Panc1 (cell line): ENCODE data around the gene WWOX. TPM values are rescaled to one million over a fixed set of nuclear protein-coding genes. Genes with fewer than 3 reads are reported as not detected.

Experiments used
- ATAC-seq: fragments of 200-7000 bp; cut with Tn5 transposase; 2 replicates; pipeline ENCODE4 v1.9.1; 2020; ENCODE audit warnings: mild to moderate bottlenecking, moderate library complexity
- BruUV-seq: library from RNA; stranded (reverse); fragments of 400-500 nt; replicated peaks from 2 replicates; lab custom pipeline; 2021; lab: Mats Ljungman, UMichigan
- CTCF ChIA-PET: fragments of 300-600 bp; sonication (Branson Sonifier 250); formaldehyde crosslinking; loops from one replicate; lab custom pipeline; 2022; ENCODE audit warnings: antibody characterized with exemption; lab: Charles Lee
- POLR2A ChIA-PET: fragments of 300-600 bp; sonication (Branson Sonifier 250); formaldehyde crosslinking; loops from one replicate; lab custom pipeline; 2022; ENCODE audit warnings: antibody characterized with exemption; lab: Charles Lee
- DNase-seq: peaks from one replicate; pipeline ENCODE4 v3.0.0-alpha.2; 2010; ENCODE audit warnings: low read depth, low spot score
- H3K27ac ChIP-seq: 2 replicates; pipeline ENCODE4 v1.5.1; 2011; ENCODE audit warnings: mild to moderate bottlenecking, low read length, inconsistent platforms
- H3K27me3 ChIP-seq: fragments of 200-500 bp; sonication (Bioruptor generic); 2 replicates; pipeline ENCODE4 v1.6.0; 2014; ENCODE audit warnings: low read length, inconsistent platforms; ENCODE audit not compliant: control insufficient read depth, insufficient read depth
- H3K36me3 ChIP-seq: fragments of 200-500 bp; sonication (Bioruptor generic); 2 replicates; pipeline ENCODE4 v1.5.1; 2014; ENCODE audit warnings: inconsistent platforms, mild to moderate bottlenecking, low read length, moderate library complexity; ENCODE audit not compliant: control insufficient read depth, insufficient read depth
- H3K4me1 ChIP-seq: 2 replicates; pipeline ENCODE4 v1.5.1; 2011; ENCODE audit warnings: inconsistent platforms, mild to moderate bottlenecking, low read length, moderate library complexity; ENCODE audit not compliant: control insufficient read depth, insufficient read depth
- H3K4me3 ChIP-seq, 2 experiments: 2 replicates each; pipeline ENCODE4 v1.5.1; 2011 to 2012; ENCODE audit warnings: low read depth in 2 of 2, low read length in 2 of 2, mild to moderate bottlenecking in 2 of 2, inconsistent platforms in 1 of 2, moderate library complexity in 1 of 2
- H3K9me3 ChIP-seq: fragments of 200-500 bp; sonication (Bioruptor generic); 2 replicates; pipeline ENCODE4 v1.5.1; 2014; ENCODE audit warnings: low read depth, mild to moderate bottlenecking, inconsistent platforms, low read length, moderate library complexity; ENCODE audit not compliant: control insufficient read depth, insufficient read depth
- CTCF ChIP-seq: fragments of 450-650 bp; IDR thresholded peaks from 2 replicates; pipeline ENCODE4 v1.5.1; 2017; ENCODE audit warnings: mild to moderate bottlenecking
- POLR2AphosphoS5 ChIP-seq: IDR thresholded peaks from 2 replicates; pipeline ENCODE4 v1.6.1; 2012; ENCODE audit warnings: mild to moderate bottlenecking, low read depth, low read length, moderate library complexity
- REST ChIP-seq, 2 experiments: IDR thresholded peaks; 2 replicates each; pipeline ENCODE4 v1.6.1; 2011 to 2012; ENCODE audit warnings: low read depth in 2 of 2, control low read depth in 1 of 2, low read length in 1 of 2, mild to moderate bottlenecking in 1 of 2, moderate library complexity in 1 of 2; ENCODE audit not compliant: insufficient read depth in 1 of 2
- SIN3A ChIP-seq: IDR thresholded peaks from 2 replicates; pipeline ENCODE4 v1.6.1; 2012; ENCODE audit warnings: low read depth, mild to moderate bottlenecking, low read length, moderate library complexity, borderline replicate concordance; ENCODE audit not compliant: insufficient read depth
- TCF7L2 ChIP-seq: IDR thresholded peaks from 2 replicates; pipeline ENCODE4 v1.6.1; 2011; ENCODE audit warnings: mild to moderate bottlenecking, low read depth, low read length, inconsistent platforms
- in situ Hi-C: cut with HindIII; loops from 2 replicates; pipeline ENCODE4 v1.10.0; 2016; ENCODE audit warnings: low sequenced_read_pairs, low pct_unique_long_range_greater_than_20kb
- intact Hi-C: fragments of 100-400 bp; cut with micrococcal nuclease; formaldehyde crosslinking; loops from one replicate; pipeline ENCODE4 v1.10.0; 2022; ENCODE audit not compliant: unreplicated experiment
- total RNA-seq: library from RNA; stranded (reverse); gene quantifications from one replicate; pipeline ENCODE4 v1.2.1, GENCODE V29; 2021; ENCODE audit not compliant: unreplicated experiment

The WWOX gene
- total RNA-seq, 1 experiment from 2014 or later, result 12.5 TPM

GRCh38 chr16:79211586-79211985 lies 1112.1 kb downstream of the WWOX start:
- TF ChIP-seq REST (IDR thresholded peaks at IDR 0.05; ENCODE audit: insufficient read depth in 1 of 2, low read depth in 2 of 2, low read length in 1 of 2) (no peak), CTCF (no peak), SIN3A (no peak), TCF7L2 (no peak), POLR2AphosphoS5 (no peak)
- no peak for ATAC-seq
- POLR2A ChIA-PET, result no interaction called here

GRCh38 chr16:79212114-79212791 lies 1112.8 kb downstream of the WWOX start:
- Histone ChIP-seq H3K4me1 (no peaks in the 10 kb centered on the region), H3K27me3 (no peaks in the 10 kb centered on the region), H3K27ac (no peak overlapping the region), H3K4me3 (no peak overlapping the region), H3K36me3 (no peaks in the 10 kb centered on the region), H3K9me3 (no peaks in the 10 kb centered on the region)
- in situ Hi-C loops, result no loop called here
- intact Hi-C loops, result no loop called here
- no TSS peak for BruUV-seq
- ChIA-PET CTCF (no interaction called here), POLR2A (no interaction called here)
- TF ChIP-seq POLR2AphosphoS5, result no peak
- DNase-seq (no peak), ATAC-seq (no peak)

More at GRCh38 chr16:79211586-79211985, 1112.1 kb downstream of the WWOX start:
- H3K36me3 ChIP-seq, result no peaks in the 10 kb centered on the region; the same call in 1 of the 2 replicates
- no peak for DNase-seq
- no peaks in the 10 kb centered on the region for H3K4me1 ChIP-seq
- H3K27me3 ChIP-seq, result no peaks in the 10 kb centered on the region
- intact Hi-C loops (no loop called here), in situ Hi-C loops (no loop called here)
- no peaks in the 10 kb centered on the region for H3K9me3 ChIP-seq
- H3K27ac ChIP-seq, result no peak overlapping the region
- no peak overlapping the region for H3K4me3 ChIP-seq
- no TSS peak for BruUV-seq
- CTCF ChIA-PET, result no interaction called here

- H3K36me3 ChIP-seq, result no peaks in the 10 kb centered on the region
- BruUV-seq, result no TSS peak
- no peaks in the 10 kb centered on the region for H3K4me1 ChIP-seq
- TF ChIP-seq CTCF (no peak), TCF7L2 (no peak), POLR2AphosphoS5 (no peak), REST (IDR thresholded peaks at IDR 0.05; ENCODE audit: insufficient read depth in 1 of 2, low read depth in 2 of 2, low read length in 1 of 2) (no peak), SIN3A (no peak)
- DNase-seq (no peak), ATAC-seq (no peak)
- POLR2A ChIA-PET, result no interaction called here
- no peak overlapping the region for H3K4me3 ChIP-seq
- H3K27me3 ChIP-seq, result no peaks in the 10 kb centered on the region
- CTCF ChIA-PET, result no interaction called here
- no peaks in the 10 kb centered on the region for H3K9me3 ChIP-seq
- in situ Hi-C loops (no loop called here), intact Hi-C loops (no loop called here)
- no peak overlapping the region for H3K27ac ChIP-seq
Observed at GRCh38 chr16:79213214-79213613, 1113.8 kb downstream of the WWOX start.
